A549 (cell line): ENCODE measurements around the gene CDIPT.

Experiments
- BHLHE40 ChIP-seq: IDR thresholded peaks from 2 replicates; pipeline ENCODE4 v1.6.1; 2012; ENCODE audit warnings: low read depth, low read length, inconsistent platforms
- EP300 ChIP-seq, 2 experiments: fragments of >200 bp; sonication (Bioruptor Twin); formaldehyde crosslinking; IDR thresholded peaks; 2 replicates in 1 of 2; 3 replicates in 1 of 2; pipeline ENCODE4 v1.6.1; 2016 to 2017
- KDM1A ChIP-seq: fragments of 200-600 bp; sonication (generic); IDR thresholded peaks from 2 replicates; pipeline ENCODE4 v1.6.1; 2016; ENCODE audit warnings: low read depth, mild to moderate bottlenecking
- MAFK ChIP-seq: fragments of 450-650 bp; IDR thresholded peaks from 2 replicates; pipeline ENCODE4 v1.6.1; 2014; ENCODE audit not compliant: partially characterized antibody
- RAD21 ChIP-seq, 2 experiments: fragments of >200 bp in 1 of 2; sonication (Bioruptor Twin) in 1 of 2; formaldehyde crosslinking in 1 of 2; IDR thresholded peaks in 1 of 2; conservative IDR thresholded peaks in 1 of 2; 2 replicates in 1 of 2; 3 replicates in 1 of 2; pipeline ENCODE4 v1.6.1; 2012 to 2018; ENCODE audit warnings: inconsistent platforms in 1 of 2
- TF ChIP-seq, protein P1 (sequence below): fragments of >200 bp; sonication (Bioruptor Twin); formaldehyde crosslinking; IDR thresholded peaks from 3 replicates; pipeline ENCODE4 v1.5.1; 2016
- TF ChIP-seq, protein P2 (sequence below): fragments of 150-350 bp; IDR thresholded peaks from 2 replicates; pipeline ENCODE4 v1.6.1; 2014; ENCODE audit warnings: low read depth, mild to moderate bottlenecking, low read length
- TF ChIP-seq, protein P3 (sequence below): IDR thresholded peaks from 2 replicates; pipeline ENCODE4 v1.6.1; 2012

DNA sequence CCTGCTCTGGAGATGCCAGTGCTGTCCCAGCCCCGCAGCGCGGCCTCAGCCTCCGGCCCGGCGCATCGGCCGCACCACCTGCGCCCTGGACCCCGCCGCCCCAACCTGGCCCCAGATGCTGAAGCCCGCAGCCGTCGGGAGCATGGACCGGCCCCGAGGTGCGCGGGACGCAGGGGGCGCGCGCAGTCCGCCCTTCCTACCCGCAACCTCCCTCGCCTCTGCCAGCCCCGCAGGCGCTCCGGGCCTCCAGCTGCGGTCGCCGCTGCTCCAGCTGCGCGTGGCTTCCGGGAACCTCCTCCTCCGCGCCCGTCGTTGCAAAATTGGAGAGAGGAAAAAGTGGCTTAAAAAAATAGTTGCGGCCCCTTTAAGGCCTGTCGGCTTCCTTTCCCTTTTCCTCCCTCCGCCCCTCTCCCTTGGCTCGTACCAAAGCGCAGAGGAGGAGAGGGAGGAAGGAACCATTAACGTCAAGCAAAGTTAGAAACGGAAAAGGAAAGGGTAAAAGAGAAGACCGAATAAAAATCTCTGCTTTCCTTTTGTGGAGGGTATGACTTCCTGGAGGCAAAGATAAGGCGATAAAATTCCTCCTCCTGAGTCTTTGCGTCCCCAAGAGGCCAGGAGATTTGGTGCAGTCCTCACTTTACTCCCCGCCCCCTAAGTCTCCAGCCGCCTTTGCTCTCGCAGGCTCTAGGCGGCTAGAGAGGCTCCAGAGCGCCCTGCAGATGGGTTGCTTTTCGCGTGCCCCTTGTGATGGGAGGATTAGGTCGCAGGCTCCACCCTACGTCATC lies at the start of gene CDIPT:
- TF ChIP-seq BHLHE40 (peak; percentile 83), MAFK (no peak), RAD21 (conservative IDR thresholded peaks at IDR 0.05 in 1 of 2, IDR thresholded peaks at IDR 0.05 in 1 of 2) (peak; percentile 13 to 37; a peak in 4 of 5 replicates), KDM1A (no peak), EP300 (IDR thresholded peaks at IDR 0.05) (no peak)
- TF ChIP-seq, protein P1, sequence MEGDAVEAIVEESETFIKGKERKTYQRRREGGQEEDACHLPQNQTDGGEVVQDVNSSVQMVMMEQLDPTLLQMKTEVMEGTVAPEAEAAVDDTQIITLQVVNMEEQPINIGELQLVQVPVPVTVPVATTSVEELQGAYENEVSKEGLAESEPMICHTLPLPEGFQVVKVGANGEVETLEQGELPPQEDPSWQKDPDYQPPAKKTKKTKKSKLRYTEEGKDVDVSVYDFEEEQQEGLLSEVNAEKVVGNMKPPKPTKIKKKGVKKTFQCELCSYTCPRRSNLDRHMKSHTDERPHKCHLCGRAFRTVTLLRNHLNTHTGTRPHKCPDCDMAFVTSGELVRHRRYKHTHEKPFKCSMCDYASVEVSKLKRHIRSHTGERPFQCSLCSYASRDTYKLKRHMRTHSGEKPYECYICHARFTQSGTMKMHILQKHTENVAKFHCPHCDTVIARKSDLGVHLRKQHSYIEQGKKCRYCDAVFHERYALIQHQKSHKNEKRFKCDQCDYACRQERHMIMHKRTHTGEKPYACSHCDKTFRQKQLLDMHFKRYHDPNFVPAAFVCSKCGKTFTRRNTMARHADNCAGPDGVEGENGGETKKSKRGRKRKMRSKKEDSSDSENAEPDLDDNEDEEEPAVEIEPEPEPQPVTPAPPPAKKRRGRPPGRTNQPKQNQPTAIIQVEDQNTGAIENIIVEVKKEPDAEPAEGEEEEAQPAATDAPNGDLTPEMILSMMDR: peak; percentile 61
- TF ChIP-seq, protein P2, sequence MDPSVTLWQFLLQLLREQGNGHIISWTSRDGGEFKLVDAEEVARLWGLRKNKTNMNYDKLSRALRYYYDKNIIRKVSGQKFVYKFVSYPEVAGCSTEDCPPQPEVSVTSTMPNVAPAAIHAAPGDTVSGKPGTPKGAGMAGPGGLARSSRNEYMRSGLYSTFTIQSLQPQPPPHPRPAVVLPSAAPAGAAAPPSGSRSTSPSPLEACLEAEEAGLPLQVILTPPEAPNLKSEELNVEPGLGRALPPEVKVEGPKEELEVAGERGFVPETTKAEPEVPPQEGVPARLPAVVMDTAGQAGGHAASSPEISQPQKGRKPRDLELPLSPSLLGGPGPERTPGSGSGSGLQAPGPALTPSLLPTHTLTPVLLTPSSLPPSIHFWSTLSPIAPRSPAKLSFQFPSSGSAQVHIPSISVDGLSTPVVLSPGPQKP: no peak
- TF ChIP-seq, protein P3, sequence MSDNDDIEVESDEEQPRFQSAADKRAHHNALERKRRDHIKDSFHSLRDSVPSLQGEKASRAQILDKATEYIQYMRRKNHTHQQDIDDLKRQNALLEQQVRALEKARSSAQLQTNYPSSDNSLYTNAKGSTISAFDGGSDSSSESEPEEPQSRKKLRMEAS: peak; percentile 77
